Caco-2 (cell line): Measurements from ENCODE around the gene PPM1A. TPM values are rescaled to one million over a fixed set of nuclear protein-coding genes. Genes with fewer than 3 reads are reported as not detected.

Experiments
- BruUV-seq: library from RNA; stranded (reverse); fragments of 400-500 nt; replicated peaks from 2 replicates; lab custom pipeline; 2021; lab: Mats Ljungman, UMichigan
- CTCF ChIA-PET: fragments of 300-600 bp; sonication (Branson Sonifier 250); formaldehyde crosslinking; loops from one replicate; lab custom pipeline; 2022; ENCODE audit warnings: antibody characterized with exemption; lab: Charles Lee
- POLR2A ChIA-PET: fragments of 300-600 bp; sonication (Branson Sonifier 250); formaldehyde crosslinking; loops from one replicate; lab custom pipeline; 2022; ENCODE audit warnings: antibody characterized with exemption; lab: Charles Lee
- DNase-seq, 2 experiments: peaks; one replicate each; pipeline versions ENCODE4 v3.0.0 to v3.0.0-alpha.2; 2020 to 2022
- H3K27me3 ChIP-seq: replicated peaks from 2 replicates; pipeline ENCODE4 v1.6.0; 2011; ENCODE audit warnings: low read length; ENCODE audit not compliant: control insufficient read depth, insufficient read depth
- H3K36me3 ChIP-seq: 2 replicates; pipeline ENCODE4 v1.5.1; 2011; ENCODE audit warnings: low read length; ENCODE audit not compliant: control insufficient read depth, insufficient read depth
- H3K4me1 ChIP-seq: fragments of 250-450 bp; sonication (Bioruptor Pico); 2 replicates; pipeline ENCODE4 v1.5.1; 2020; ENCODE audit warnings: mild to moderate bottlenecking
- H3K4me3 ChIP-seq: 2 replicates; pipeline ENCODE4 v1.5.1; 2011; ENCODE audit warnings: low read depth, mild to moderate bottlenecking, control low read depth, low read length
- H3K9me3 ChIP-seq: fragments of 250-450 bp; sonication (Bioruptor Pico); 2 replicates; pipeline ENCODE4 v1.5.1; 2020; ENCODE audit warnings: mild to moderate bottlenecking, moderate library complexity
- H3K27ac Mint-ChIP-seq: one replicate; pipeline ENCODE4 v1.8.0; 2022; ENCODE audit warnings: mixed read lengths; ENCODE audit not compliant: unreplicated experiment
- H3K27me3 Mint-ChIP-seq: one replicate; pipeline ENCODE4 v1.8.0; 2022; ENCODE audit warnings: mixed read lengths; ENCODE audit not compliant: insufficient read depth, unreplicated experiment
- H3K36me3 Mint-ChIP-seq: one replicate; pipeline ENCODE4 v1.8.0; 2022; ENCODE audit warnings: mild to moderate bottlenecking, mixed read lengths; ENCODE audit not compliant: insufficient read depth, unreplicated experiment
- H3K4me1 Mint-ChIP-seq: one replicate; pipeline ENCODE4 v1.8.0; 2022; ENCODE audit warnings: low read depth, mixed read lengths; ENCODE audit not compliant: unreplicated experiment
- H3K4me3 Mint-ChIP-seq: one replicate; pipeline ENCODE4 v1.8.0; 2022; ENCODE audit warnings: mild to moderate bottlenecking, moderate library complexity, mixed read lengths; ENCODE audit not compliant: unreplicated experiment
- H3K9me3 Mint-ChIP-seq: one replicate; pipeline ENCODE4 v1.8.0; 2022; ENCODE audit warnings: mixed read lengths; ENCODE audit not compliant: unreplicated experiment
- CTCF ChIP-seq, 2 experiments: fragments of 200-600 bp in 1 of 2; IDR thresholded peaks; 1 replicate in 1 of 2; 2 replicates in 1 of 2; pipeline versions ENCODE4 v1.5.1 to v1.8.0; 2011 to 2022; ENCODE audit warnings: antibody characterized with exemption in 1 of 2, control low read depth in 1 of 2, inconsistent platforms in 1 of 2, low read depth in 1 of 2, low read length in 1 of 2, mild to moderate bottlenecking in 1 of 2, moderate library complexity in 1 of 2; ENCODE audit not compliant: insufficient read depth in 1 of 2, severe bottlenecking in 1 of 2, unreplicated experiment in 1 of 2
- intact Hi-C: fragments of 100-400 bp; cut with micrococcal nuclease; formaldehyde crosslinking; loops from one replicate; pipeline ENCODE4 v1.10.0; 2022; ENCODE audit not compliant: unreplicated experiment
- total RNA-seq: library from RNA; stranded (reverse); gene quantifications from 2 replicates; pipeline ENCODE4 v1.2.3, GENCODE V29; 2022

The PPM1A gene
- total RNA-seq, 1 experiment from 2014 or later: 35.6 TPM

DNA sequence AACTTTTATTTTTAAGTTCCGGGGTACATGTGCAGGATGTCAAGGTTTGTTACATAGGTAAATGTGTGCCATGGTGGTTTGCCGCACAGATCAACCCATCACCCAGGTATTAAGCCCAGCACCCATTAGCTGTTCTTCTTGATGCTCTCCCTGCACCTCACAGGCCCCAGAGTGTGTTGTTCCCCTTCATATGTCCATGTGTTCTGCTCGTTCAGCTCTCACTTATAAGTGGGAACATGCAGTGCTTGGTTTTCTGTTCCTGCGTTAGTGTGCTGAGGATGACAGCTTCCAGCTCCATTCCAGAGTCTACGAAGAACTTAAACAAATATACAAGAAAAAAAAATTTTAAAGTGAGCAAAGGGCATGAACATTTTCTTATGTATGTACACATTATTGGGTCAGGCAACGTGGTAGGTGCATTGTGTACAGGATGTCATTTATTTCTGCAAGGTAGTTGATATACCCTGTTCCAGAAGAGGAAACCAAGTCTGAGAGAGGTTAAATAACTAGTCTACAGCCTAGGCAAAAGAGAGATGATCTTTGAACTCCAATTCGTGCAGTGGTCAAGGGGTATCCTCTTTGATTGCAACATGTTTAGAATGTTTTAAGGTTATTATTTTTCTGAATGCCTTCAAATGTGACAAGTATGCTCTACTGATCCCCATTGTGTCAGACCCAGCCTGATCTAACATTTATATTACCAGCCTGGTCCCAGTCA is 8.7 kb upstream of the PPM1A start:
- CTCF ChIA-PET: no interaction called here
- H3K27me3 Mint-ChIP-seq: no peaks in the 10 kb centered on the region

DNA sequence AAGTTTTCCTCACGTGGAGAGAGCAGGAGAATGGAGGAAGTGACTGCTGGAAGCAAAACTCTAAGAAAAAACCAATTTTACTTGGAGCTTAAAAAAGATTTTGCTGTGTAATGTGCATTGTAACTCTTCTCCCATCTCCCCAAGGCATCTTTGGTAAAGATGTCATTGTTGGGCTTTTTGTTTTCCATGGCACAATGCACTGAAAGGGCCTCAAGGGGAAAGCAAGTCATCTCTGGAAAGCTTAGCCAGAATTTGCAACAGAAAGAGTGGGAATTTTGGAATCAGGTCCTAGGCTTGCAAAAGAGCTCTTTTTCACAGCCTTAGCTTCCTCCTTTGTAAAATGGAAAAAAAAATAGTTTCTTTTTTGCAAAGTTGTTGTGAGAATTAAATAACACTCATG is 7.9 kb upstream of the PPM1A start:
- Mint-ChIP-seq H3K27ac (no peak overlapping the region), H3K36me3 (no peaks in the 10 kb centered on the region), H3K4me1 (peaks cover 18% of the 10 kb centered on the region), H3K27me3 (no peaks in the 10 kb centered on the region), H3K4me3 (no peak overlapping the region), H3K9me3 (no peaks in the 10 kb centered on the region)
- H3K36me3 ChIP-seq: no peaks in the 10 kb centered on the region
- ChIA-PET POLR2A (interaction anchor here (0.6 kb wide), 1 partner anchor 51 kb away, joined by 5 read pairs; no protein-coding TSS in a partner anchor), CTCF (no interaction called here)
- no peaks in the 10 kb centered on the region for H3K27me3 ChIP-seq
- no peak for DNase-seq
- H3K4me3 ChIP-seq: no peak overlapping the region
- no TSS peak for BruUV-seq
- TF ChIP-seq CTCF (IDR thresholded peaks at IDR 0.05; ENCODE audit: insufficient read depth in 1 of 2, low read depth in 1 of 2, low read length in 1 of 2, severe bottlenecking in 1 of 2, unreplicated experiment in 1 of 2): no peak
- intact Hi-C loops: no loop called here
- H3K4me1 ChIP-seq: peaks cover 4% of the 10 kb centered on the region; the same call in 1 of the 2 replicates
- no peaks in the 10 kb centered on the region for H3K9me3 ChIP-seq

More for the DNA sequence above, 8.7 kb upstream of the PPM1A start:
- Histone ChIP-seq H3K27me3 (no peaks in the 10 kb centered on the region), H3K36me3 (no peaks in the 10 kb centered on the region), H3K4me3 (no peak overlapping the region), H3K9me3 (no peaks in the 10 kb centered on the region), H3K4me1 (peaks cover 4% of the 10 kb centered on the region; the same call in 1 of the 2 replicates)
- Mint-ChIP-seq H3K36me3 (no peaks in the 10 kb centered on the region), H3K27ac (no peak overlapping the region), H3K4me1 (peaks cover 11% of the 10 kb centered on the region), H3K4me3 (no peak overlapping the region), H3K9me3 (no peaks in the 10 kb centered on the region)
- intact Hi-C loops: no loop called here
- POLR2A ChIA-PET: no interaction called here
- no TSS peak for BruUV-seq
- no peak for TF ChIP-seq CTCF (IDR thresholded peaks at IDR 0.05; ENCODE audit: insufficient read depth in 1 of 2, low read depth in 1 of 2, low read length in 1 of 2, severe bottlenecking in 1 of 2, unreplicated experiment in 1 of 2)
- no peak for DNase-seq

DNA sequence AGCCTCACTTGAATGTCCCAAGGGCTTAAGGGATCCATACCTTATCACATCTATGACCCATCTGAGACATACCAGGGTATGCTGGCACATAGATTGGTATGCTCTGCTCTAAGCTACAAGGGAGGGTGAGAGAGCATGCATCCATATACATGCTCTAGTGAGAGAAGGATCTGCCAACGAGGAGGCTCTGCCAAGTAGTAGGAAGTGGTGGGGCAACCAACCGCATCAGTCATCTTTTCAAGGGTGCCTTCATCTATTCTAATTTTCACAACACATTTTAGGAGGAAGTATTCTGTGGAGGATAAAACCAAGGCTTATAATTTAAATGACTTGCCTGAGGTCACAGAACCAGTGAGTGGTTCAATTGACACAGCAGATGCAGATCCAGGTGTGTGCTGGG is 6.6 kb upstream of the PPM1A start:
- POLR2A ChIA-PET: no interaction called here
- H3K9me3 Mint-ChIP-seq: no peaks in the 10 kb centered on the region
- BruUV-seq: no TSS peak

More for the DNA sequence above, 6.6 kb upstream of the PPM1A start:
- Mint-ChIP-seq H3K27me3 (no peaks in the 10 kb centered on the region), H3K4me1 (peaks cover 18% of the 10 kb centered on the region), H3K4me3 (no peak overlapping the region), H3K36me3 (peaks cover 4% of the 10 kb centered on the region), H3K27ac (no peak overlapping the region)
- Histone ChIP-seq H3K4me1 (peaks cover 4% of the 10 kb centered on the region; the same call in 1 of the 2 replicates), H3K4me3 (no peak overlapping the region), H3K36me3 (no peaks in the 10 kb centered on the region), H3K9me3 (no peaks in the 10 kb centered on the region), H3K27me3 (no peaks in the 10 kb centered on the region)
- TF ChIP-seq CTCF (IDR thresholded peaks at IDR 0.05; ENCODE audit: insufficient read depth in 1 of 2, low read depth in 1 of 2, low read length in 1 of 2, severe bottlenecking in 1 of 2, unreplicated experiment in 1 of 2): no peak
- intact Hi-C loops: no loop called here
- CTCF ChIA-PET: no interaction called here
- DNase-seq: no peak
